Parathyroid adenoma (tissue), 2 donors: ENCODE measurements around the gene PHF19.

ENCODE experiments used
- H2AFZ ChIP-seq: fragments of 300-600 bp; sonication (generic); one replicate; pipeline ENCODE4 v1.7.0; 2017; ENCODE audit warnings: antibody characterized with exemption, mild to moderate bottlenecking
- H3K27ac ChIP-seq: fragments of 300-600 bp; sonication (generic); one replicate; pipeline ENCODE4 v1.7.0; 2017
- H3K27me3 ChIP-seq: fragments of 300-600 bp; sonication (generic); one replicate; pipeline ENCODE4 v1.7.0; 2017; ENCODE audit warnings: low read length; ENCODE audit not compliant: control insufficient read depth, insufficient read depth
- H3K36me3 ChIP-seq: fragments of 300-600 bp; sonication (generic); one replicate; pipeline ENCODE4 v1.7.0; 2017; ENCODE audit warnings: low read length; ENCODE audit not compliant: control insufficient read depth, insufficient read depth
- H3K4me1 ChIP-seq: fragments of 300-600 bp; sonication (generic); one replicate; pipeline ENCODE4 v1.7.0; 2017; ENCODE audit warnings: control low read depth
- H3K4me2 ChIP-seq: fragments of 300-600 bp; sonication (generic); one replicate; pipeline ENCODE4 v1.7.0; 2017; ENCODE audit warnings: low read length
- H3K4me3 ChIP-seq: fragments of 300-600 bp; sonication (generic); one replicate; pipeline ENCODE4 v1.7.0; 2017; ENCODE audit warnings: low read depth, low read length
- H3K79me2 ChIP-seq: fragments of 300-600 bp; sonication (generic); one replicate; pipeline ENCODE4 v1.7.0; 2017; ENCODE audit warnings: control low read depth
- H3K9ac ChIP-seq: fragments of 300-600 bp; sonication (generic); one replicate; pipeline ENCODE4 v1.7.0; 2017; ENCODE audit warnings: mild to moderate bottlenecking
- H3K9me3 ChIP-seq: fragments of 300-600 bp; sonication (generic); one replicate; pipeline ENCODE4 v1.7.0; 2017; ENCODE audit warnings: low read length; ENCODE audit not compliant: control insufficient read depth
- TF ChIP-seq, protein P1 (sequence below): fragments of 300-600 bp; sonication (generic); IDR thresholded peaks from one replicate; pipeline ENCODE4 v1.7.0; 2017; ENCODE audit warnings: antibody characterized with exemption, mild to moderate bottlenecking
- donor health status: primary hyperparathyroidism.

The PHF19 gene

DNA sequence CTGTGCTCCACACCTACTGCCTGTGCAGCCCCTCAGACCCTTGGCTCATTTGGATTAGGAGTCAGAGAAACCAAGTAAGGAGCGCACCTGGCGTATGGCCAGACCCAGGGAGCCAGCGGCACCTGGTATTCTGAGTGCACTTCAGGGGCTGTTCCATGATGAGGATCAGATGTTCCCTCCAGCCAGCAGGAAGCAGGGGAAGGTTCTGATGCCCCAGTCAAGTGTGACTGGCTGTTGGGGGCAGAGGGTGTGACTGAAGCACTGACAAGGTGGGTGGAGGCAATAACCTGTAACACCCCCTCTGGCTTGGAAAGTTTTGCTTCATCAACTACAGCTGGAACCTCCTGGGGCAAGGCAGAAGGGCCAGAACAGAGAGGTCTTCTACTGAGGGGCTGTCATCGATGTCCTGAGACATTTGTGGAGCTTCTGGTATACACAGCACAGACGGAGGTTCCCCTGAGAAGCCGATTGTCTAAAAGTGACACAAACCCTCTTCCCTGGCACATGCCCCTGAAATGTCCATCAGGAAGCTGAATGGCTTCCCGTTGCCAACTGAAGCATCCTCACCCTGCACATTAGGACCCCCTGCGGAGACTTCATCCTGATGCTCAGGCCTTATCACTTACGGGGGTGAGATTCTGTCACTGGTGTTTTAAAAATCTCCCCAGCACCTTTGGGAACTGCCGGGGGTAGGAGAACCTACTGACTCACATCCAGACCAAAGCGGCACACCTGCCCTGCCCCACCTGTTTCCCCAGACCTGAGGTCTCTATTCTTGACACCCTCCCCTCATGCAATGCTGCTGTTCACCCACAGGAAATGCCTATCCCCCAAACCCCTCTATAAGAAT, 28.6 kb upstream of the PHF19 start:
- H3K9me3 ChIP-seq = no peaks in the 10 kb centered on the region
- H3K4me1 ChIP-seq = no peaks in the 10 kb centered on the region
- no peak overlapping the region for H3K27ac ChIP-seq
- no peak overlapping the region for H3K4me2 ChIP-seq
- H2AFZ ChIP-seq = no peak overlapping the region
- no peak overlapping the region for H3K9ac ChIP-seq
- H3K4me3 ChIP-seq = no peak overlapping the region
- no peaks in the 10 kb centered on the region for H3K36me3 ChIP-seq
- H3K79me2 ChIP-seq = no peaks in the 10 kb centered on the region
- TF ChIP-seq, protein P1, sequence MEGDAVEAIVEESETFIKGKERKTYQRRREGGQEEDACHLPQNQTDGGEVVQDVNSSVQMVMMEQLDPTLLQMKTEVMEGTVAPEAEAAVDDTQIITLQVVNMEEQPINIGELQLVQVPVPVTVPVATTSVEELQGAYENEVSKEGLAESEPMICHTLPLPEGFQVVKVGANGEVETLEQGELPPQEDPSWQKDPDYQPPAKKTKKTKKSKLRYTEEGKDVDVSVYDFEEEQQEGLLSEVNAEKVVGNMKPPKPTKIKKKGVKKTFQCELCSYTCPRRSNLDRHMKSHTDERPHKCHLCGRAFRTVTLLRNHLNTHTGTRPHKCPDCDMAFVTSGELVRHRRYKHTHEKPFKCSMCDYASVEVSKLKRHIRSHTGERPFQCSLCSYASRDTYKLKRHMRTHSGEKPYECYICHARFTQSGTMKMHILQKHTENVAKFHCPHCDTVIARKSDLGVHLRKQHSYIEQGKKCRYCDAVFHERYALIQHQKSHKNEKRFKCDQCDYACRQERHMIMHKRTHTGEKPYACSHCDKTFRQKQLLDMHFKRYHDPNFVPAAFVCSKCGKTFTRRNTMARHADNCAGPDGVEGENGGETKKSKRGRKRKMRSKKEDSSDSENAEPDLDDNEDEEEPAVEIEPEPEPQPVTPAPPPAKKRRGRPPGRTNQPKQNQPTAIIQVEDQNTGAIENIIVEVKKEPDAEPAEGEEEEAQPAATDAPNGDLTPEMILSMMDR = no peak
- no peaks in the 10 kb centered on the region for H3K27me3 ChIP-seq

DNA sequence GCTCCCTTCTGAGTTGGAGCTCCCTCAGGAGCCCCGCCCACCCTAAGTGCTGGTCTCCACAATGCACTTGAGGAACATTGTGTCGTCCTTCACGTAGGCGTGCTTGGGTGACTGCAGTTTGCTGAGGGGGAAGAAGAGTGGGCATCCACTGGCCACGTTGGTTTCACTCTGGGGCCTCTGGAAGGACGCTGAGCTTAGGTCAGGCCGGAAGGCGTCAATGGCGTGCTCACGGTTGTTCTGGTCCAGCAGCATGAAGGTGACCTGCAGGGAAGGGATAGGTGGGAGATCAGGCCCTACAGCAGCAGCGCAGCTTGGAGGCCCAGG, 28.0 kb upstream of the PHF19 start:
- Histone ChIP-seq H3K4me3 (no peak overlapping the region), H3K36me3 (no peaks in the 10 kb centered on the region), H3K9ac (no peak overlapping the region), H3K27ac (no peak overlapping the region), H3K9me3 (no peaks in the 10 kb centered on the region), H2AFZ (no peak overlapping the region), H3K4me2 (no peak overlapping the region), H3K27me3 (no peaks in the 10 kb centered on the region), H3K79me2 (no peaks in the 10 kb centered on the region), H3K4me1 (no peaks in the 10 kb centered on the region)
- TF ChIP-seq, protein P1 = no peak

DNA sequence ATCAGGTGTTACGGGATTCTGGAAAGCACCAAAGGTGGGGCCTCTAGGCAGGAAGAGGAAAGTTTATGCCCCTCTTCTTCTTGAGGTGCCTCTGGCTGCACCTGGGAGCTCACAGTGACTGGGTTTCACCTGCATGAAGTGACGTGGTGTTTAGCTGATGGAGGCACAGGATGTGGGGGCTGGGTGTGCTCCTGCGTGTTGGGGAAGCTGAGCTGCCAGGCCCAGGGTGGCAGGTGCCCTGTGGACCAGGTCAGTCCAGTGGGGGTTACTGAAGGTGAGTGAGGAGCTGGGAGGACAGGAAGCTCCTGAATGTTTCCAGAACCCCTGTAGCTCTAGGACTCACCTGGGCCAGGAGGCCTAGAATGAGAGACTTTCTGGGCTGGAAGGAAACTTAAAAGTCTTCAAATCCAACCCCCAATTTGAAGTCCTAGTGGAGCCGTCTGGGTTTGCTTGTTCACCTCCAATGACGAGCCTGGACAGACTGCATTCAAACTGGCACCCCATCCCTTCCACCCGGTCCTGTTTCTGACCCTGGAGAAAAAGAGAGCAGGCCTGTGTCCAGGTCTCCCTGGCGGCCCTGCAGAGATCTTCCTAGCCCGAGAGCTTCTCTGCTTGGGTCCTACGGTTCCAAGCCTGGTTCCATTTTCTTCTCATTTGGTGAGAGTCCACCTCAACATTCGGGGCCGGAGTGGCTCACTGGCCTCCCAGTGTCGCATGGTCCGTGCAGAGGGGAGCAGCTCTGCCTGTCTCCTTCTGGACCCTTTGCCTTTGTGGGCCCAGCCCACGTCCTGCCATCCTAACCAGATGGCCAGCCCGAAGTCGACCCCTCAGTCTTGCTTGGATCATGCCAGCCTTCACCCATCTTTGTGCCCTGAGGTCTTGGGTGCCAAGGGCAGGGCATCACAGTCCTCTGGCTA, 27.3 kb upstream of the PHF19 start:
- Histone ChIP-seq H3K9ac (no peak overlapping the region), H3K79me2 (no peaks in the 10 kb centered on the region), H3K4me1 (no peaks in the 10 kb centered on the region), H3K36me3 (no peaks in the 10 kb centered on the region), H2AFZ (no peak overlapping the region), H3K9me3 (no peaks in the 10 kb centered on the region), H3K27me3 (no peaks in the 10 kb centered on the region), H3K4me2 (no peak overlapping the region), H3K4me3 (no peak overlapping the region), H3K27ac (no peak overlapping the region)
- TF ChIP-seq, protein P1 = no peak

DNA sequence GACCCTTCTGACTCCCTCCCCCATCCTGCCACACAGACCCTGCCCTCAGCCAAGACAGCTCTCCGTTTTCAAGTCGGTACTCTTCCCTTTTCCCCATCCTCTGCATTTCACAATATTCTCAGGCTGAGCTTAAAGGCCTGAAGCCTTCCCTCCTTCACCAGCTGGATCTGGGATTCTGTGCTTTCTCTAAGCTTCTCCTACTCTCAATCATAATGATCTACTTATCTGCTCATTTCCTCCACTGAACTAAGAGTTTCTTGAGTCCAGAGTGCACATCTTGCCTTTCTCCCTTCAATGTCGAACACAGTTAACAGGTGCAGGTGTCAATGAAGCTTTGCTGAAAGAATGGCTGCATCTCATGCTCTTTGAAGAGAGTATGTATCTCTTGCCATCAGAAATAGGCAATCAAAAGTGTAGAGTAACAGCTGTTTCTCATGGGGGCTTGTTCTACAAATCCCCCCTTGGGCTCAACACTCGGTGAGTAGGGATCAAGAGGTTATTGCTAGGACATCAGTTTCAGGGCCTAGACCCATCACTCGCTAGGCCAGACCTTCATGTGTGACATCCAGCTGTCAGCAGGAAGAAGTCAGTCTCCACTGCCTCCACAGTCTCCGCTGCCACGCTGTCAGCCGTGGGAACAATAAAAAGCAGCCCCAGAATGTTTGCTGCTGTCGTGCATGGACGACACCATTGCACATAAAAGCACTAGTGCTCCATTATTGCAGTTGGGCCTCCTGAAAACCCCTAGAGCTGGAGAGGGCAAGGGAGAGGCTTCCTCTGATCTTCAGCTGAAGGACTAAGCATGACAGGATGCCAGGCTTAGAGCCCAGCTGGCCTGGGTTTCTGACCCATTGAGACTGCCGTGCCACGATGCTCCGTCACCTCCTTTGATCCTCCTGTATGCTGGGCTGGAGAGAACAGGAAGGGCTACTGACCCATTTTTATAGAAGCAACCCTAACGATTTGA, 25.9 kb upstream of the PHF19 start:
- Histone ChIP-seq H3K27ac (no peak overlapping the region), H3K9ac (no peak overlapping the region), H2AFZ (no peak overlapping the region), H3K4me2 (no peak overlapping the region), H3K79me2 (no peaks in the 10 kb centered on the region), H3K4me1 (no peaks in the 10 kb centered on the region), H3K9me3 (no peaks in the 10 kb centered on the region), H3K27me3 (no peaks in the 10 kb centered on the region), H3K4me3 (no peak overlapping the region), H3K36me3 (no peaks in the 10 kb centered on the region)
- TF ChIP-seq, protein P1 = no peak
